ENCODE measurements around the gene FAM240B. TPM values are rescaled to one million over a fixed set of nuclear protein-coding genes. Genes with fewer than 3 reads are reported as not detected.

The FAM240B gene
- total and polyA plus RNA-seq, 2 of the 4 experiments (the other 2 are of a cell fraction) = not detected

DNA sequence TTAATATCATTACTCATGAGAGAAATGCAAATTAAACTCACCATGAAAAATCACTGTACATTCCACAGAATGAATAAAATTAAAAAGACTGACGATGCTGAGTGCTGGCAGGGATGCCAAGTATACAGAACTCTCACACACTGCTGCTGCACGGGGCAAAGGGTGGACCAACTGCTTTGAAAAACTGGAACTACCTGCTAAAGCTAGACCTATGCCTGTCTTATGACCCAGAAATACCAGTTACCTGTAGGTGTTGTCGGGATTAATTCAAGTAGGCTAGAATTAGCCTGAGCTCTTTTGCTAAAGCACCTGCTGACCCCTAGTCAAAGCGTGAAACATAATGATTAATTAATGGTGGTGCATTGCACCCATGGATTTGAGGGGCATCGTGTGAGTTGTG lies 63.0 kb downstream of the FAM240B start:
- in situ Hi-C loops (cut with MboI; ENCODE audit: low sequenced_read_pairs) (no loop called here), dilution Hi-C loops (cut with HindIII; ENCODE audit: low sequenced_read_pairs, unreplicated experiment) (no loop called here), intact Hi-C loops (cut with micrococcal nuclease) (loop anchor here (2.0 kb wide), 1 partner anchor 20 kb away; no protein-coding TSS in a partner anchor)
- Histone ChIP-seq H2BK5ac (ENCODE audit: low read depth, low read length, poor library complexity, severe bottlenecking) (no peak overlapping the region), H4K20me1 (ENCODE audit: insufficient read depth, low read length) (no peaks in the 10 kb centered on the region), H3K27ac (ENCODE audit: insufficient read depth, low read length) (no peak overlapping the region), H2BK15ac (ENCODE audit: low read depth, low read length) (no peak overlapping the region), H3K4ac (ENCODE audit: low read depth, low read length) (no peak overlapping the region), H3K56ac (ENCODE audit: extremely low read depth, insufficient read depth, low read length) (no peak overlapping the region), H3K18ac (ENCODE audit: low read depth, low read length) (no peak overlapping the region), H3K23ac (ENCODE audit: low read depth, low read length) (no peak overlapping the region), H4K5ac (ENCODE audit: low read depth, low read length) (no peak overlapping the region), H3K4me1 (ENCODE audit: control insufficient read depth, insufficient read depth, low read length) (no peaks in the 10 kb centered on the region), H3K9me1 (ENCODE audit: insufficient read depth, low read length) (no peaks in the 10 kb centered on the region), H2BK20ac (ENCODE audit: low read depth, low read length) (no peak overlapping the region), H2AK5ac (ENCODE audit: low read depth, low read length) (no peak overlapping the region), H2BK120ac (ENCODE audit: low read depth, low read length) (no peak overlapping the region), H4K91ac (ENCODE audit: insufficient read depth, low read depth, low read length) (no peak overlapping the region), H3K27me3 (ENCODE audit: control insufficient read depth, insufficient read depth, low read length) (peaks cover 2% of the 10 kb centered on the region; the same call in 1 of the 2 replicates), H3K14ac (replicated peaks; ENCODE audit: low read depth, low read length) (no peak overlapping the region), H3K9ac (ENCODE audit: low read depth, low read length) (no peak overlapping the region), H3K79me1 (ENCODE audit: low read depth in 1 of 2, low read length in 2 of 2) (no peaks in the 10 kb centered on the region), H2AFZ (replicated peaks; ENCODE audit: low read length, poor library complexity) (no peak overlapping the region), H3K36me3 (ENCODE audit: control insufficient read depth, insufficient read depth, low read length) (no peaks in the 10 kb centered on the region), H4K8ac (ENCODE audit: low read depth in 2 of 2, low read length in 2 of 2) (no peak overlapping the region), H3K4me3 (ENCODE audit: insufficient read depth, low read depth, low read length) (no peak overlapping the region), H3K4me2 (ENCODE audit: low read depth, low read length) (no peak overlapping the region), H2AK9ac (replicated peaks; ENCODE audit: low read depth, low read length, poor library complexity) (no peak overlapping the region), H3K9me3 (ENCODE audit: control insufficient read depth, insufficient read depth, low read length) (no peaks in the 10 kb centered on the region)
- DNase-seq (no peak), ATAC-seq (ENCODE audit: low read depth) (no peak)
- TF ChIP-seq RFX5 (IDR thresholded peaks at IDR 0.05; ENCODE audit: low read depth, low read length) = no peak
- TF ChIP-seq USF2 (IDR thresholded peaks at IDR 0.05; ENCODE audit: low read depth, low read length) = no peak
- TF ChIP-seq FOS (IDR thresholded peaks at IDR 0.05; ENCODE audit: low read depth, low read length) = no peak
- TF ChIP-seq RCOR1 (IDR thresholded peaks at IDR 0.05; ENCODE audit: insufficient replicate concordance, low read length) = no peak
- no peak for TF ChIP-seq CEBPB (IDR thresholded peaks at IDR 0.05; ENCODE audit: low read depth, low read length)
- TF ChIP-seq MAZ (IDR thresholded peaks at IDR 0.05; ENCODE audit: borderline replicate concordance, low read depth, low read length) = no peak
- no peak for TF ChIP-seq RAD21 (IDR thresholded peaks at IDR 0.05; ENCODE audit: low read length)
- TF ChIP-seq MXI1 (IDR thresholded peaks at IDR 0.05; ENCODE audit: borderline replicate concordance, low read depth, low read length) = no peak
- TF ChIP-seq CHD1 (IDR thresholded peaks at IDR 0.05; ENCODE audit: low read depth, low read length) = no peak
- TF ChIP-seq MAFK (IDR thresholded peaks at IDR 0.05; ENCODE audit: low read depth, low read length) = no peak
- TF ChIP-seq, protein P1, sequence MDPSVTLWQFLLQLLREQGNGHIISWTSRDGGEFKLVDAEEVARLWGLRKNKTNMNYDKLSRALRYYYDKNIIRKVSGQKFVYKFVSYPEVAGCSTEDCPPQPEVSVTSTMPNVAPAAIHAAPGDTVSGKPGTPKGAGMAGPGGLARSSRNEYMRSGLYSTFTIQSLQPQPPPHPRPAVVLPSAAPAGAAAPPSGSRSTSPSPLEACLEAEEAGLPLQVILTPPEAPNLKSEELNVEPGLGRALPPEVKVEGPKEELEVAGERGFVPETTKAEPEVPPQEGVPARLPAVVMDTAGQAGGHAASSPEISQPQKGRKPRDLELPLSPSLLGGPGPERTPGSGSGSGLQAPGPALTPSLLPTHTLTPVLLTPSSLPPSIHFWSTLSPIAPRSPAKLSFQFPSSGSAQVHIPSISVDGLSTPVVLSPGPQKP (IDR thresholded peaks at IDR 0.05; ENCODE audit: borderline replicate concordance, low read depth, low read length) = no peak
- TF ChIP-seq NFE2L2 (IDR thresholded peaks at IDR 0.05; ENCODE audit: low read depth, low read length) = no peak
- TF ChIP-seq SMC3 (IDR thresholded peaks at IDR 0.05; ENCODE audit: low read depth, low read length) = no peak
- CTCF ChIA-PET = no interaction called here
- WGBS, 2 experiments (ENCODE audit: extremely low coverage in 2 of 2, insufficient read length in 1 of 2) = 0% methylated on average over 1 of the region's 5 CpGs; no CpG with 5 or more reads in 1 of the 2 experiments
- no TSS peak for BruUV-seq (replicated peaks)
- POLR2A ChIA-PET (ENCODE audit: unreplicated experiment) = no interaction called here
